Neural progenitor cell (in vitro differentiated cells): ENCODE data around the gene TNRC18. TPM values are rescaled to one million over a fixed set of nuclear protein-coding genes. Genes with fewer than 3 reads are reported as not detected.

Experiments
- DNase-seq: peaks from one replicate; pipeline ENCODE4 v3.0.0-alpha.2; 2016; ENCODE audit warnings: low spot score
- H2AFZ ChIP-seq: fragments of 200-600 bp; sonication (generic); replicated peaks from 2 replicates; pipeline ENCODE4 v1.6.1; 2016; ENCODE audit warnings: antibody characterized with exemption
- H3F3A ChIP-seq: fragments of 200-600 bp; sonication (generic); 2 replicates; pipeline ENCODE4 v1.6.1; 2016; ENCODE audit warnings: antibody characterized with exemption, low read depth
- H3K27ac ChIP-seq: fragments of 200-600 bp; sonication (generic); 2 replicates; pipeline ENCODE4 v1.5.1; 2016; ENCODE audit warnings: mild to moderate bottlenecking
- H3K27me3 ChIP-seq: fragments of 200-600 bp; sonication (generic); 2 replicates; pipeline ENCODE4 v1.6.1; 2016; ENCODE audit warnings: mild to moderate bottlenecking, moderate library complexity
- H3K36me3 ChIP-seq: fragments of 200-600 bp; sonication (generic); 2 replicates; pipeline ENCODE4 v1.5.1; 2016
- H3K4me1 ChIP-seq: fragments of 200-600 bp; sonication (generic); 2 replicates; pipeline ENCODE4 v1.6.1; 2016; ENCODE audit warnings: mixed run types
- H3K4me2 ChIP-seq: fragments of 200-600 bp; sonication (generic); 2 replicates; pipeline ENCODE4 v1.6.1; 2016
- H3K4me3 ChIP-seq: fragments of 200-600 bp; sonication (generic); 2 replicates; pipeline ENCODE4 v1.5.1; 2016
- H3K79me2 ChIP-seq: fragments of 200-600 bp; sonication (generic); 2 replicates; pipeline ENCODE4 v1.6.1; 2016; ENCODE audit warnings: low read depth
- H3K9ac ChIP-seq: fragments of 200-600 bp; sonication (generic); 2 replicates; pipeline ENCODE4 v1.6.1; 2016
- H3K9me3 ChIP-seq: fragments of 200-600 bp; sonication (generic); 2 replicates; pipeline ENCODE4 v1.5.1; 2016; ENCODE audit warnings: low read depth
- H4K20me1 ChIP-seq: fragments of 200-600 bp; sonication (generic); 2 replicates; pipeline ENCODE4 v1.6.1; 2016; ENCODE audit warnings: low read depth
- H3K27ac Mint-ChIP-seq: 3 replicates; pipeline ENCODE4 v1.8.0; 2021; ENCODE audit warnings: mixed read lengths
- H3K27me3 Mint-ChIP-seq: 2 replicates; pipeline ENCODE4 v1.8.0; 2022; ENCODE audit warnings: low read depth, mild to moderate bottlenecking, inconsistent platforms, moderate library complexity, mixed read lengths; ENCODE audit not compliant: insufficient read depth
- H3K36me3 Mint-ChIP-seq: 3 replicates; pipeline ENCODE4 v1.8.0; 2021; ENCODE audit warnings: mixed read lengths
- H3K4me1 Mint-ChIP-seq: 3 replicates; pipeline ENCODE4 v1.8.0; 2021; ENCODE audit warnings: mixed read lengths
- H3K4me3 Mint-ChIP-seq: 3 replicates; pipeline ENCODE4 v1.8.0; 2021; ENCODE audit warnings: mild to moderate bottlenecking, moderate library complexity, mixed read lengths
- H3K9me3 Mint-ChIP-seq: 3 replicates; pipeline ENCODE4 v1.8.0; 2020; ENCODE audit warnings: mixed read lengths
- EZH2 ChIP-seq: fragments of 200-600 bp; sonication (generic); IDR thresholded peaks from 2 replicates; pipeline ENCODE4 v1.6.1; 2017; ENCODE audit warnings: antibody characterized with exemption, mild to moderate bottlenecking, moderate library complexity
- EZH2phosphoT487 ChIP-seq: fragments of 200-600 bp; sonication (generic); IDR thresholded peaks from 2 replicates; pipeline ENCODE4 v1.6.1; 2017; ENCODE audit warnings: antibody characterized with exemption
- total RNA-seq: library from RNA; depleted of rRNA; stranded (reverse); fragments of >200 nt; gene quantifications from 2 replicates; pipeline ENCODE4 v1.2.3, GENCODE V29; 2015; ENCODE audit warnings: low replicate concordance
- TF ChIP-seq, protein P1 (sequence below): fragments of 200-600 bp; sonication (generic); IDR thresholded peaks from 2 replicates; pipeline ENCODE4 v1.5.1; 2017; ENCODE audit warnings: antibody characterized with exemption, mild to moderate bottlenecking

Gene TNRC18
- total RNA-seq, 1 donor from 2014 or later = 16.1 TPM

DNA sequence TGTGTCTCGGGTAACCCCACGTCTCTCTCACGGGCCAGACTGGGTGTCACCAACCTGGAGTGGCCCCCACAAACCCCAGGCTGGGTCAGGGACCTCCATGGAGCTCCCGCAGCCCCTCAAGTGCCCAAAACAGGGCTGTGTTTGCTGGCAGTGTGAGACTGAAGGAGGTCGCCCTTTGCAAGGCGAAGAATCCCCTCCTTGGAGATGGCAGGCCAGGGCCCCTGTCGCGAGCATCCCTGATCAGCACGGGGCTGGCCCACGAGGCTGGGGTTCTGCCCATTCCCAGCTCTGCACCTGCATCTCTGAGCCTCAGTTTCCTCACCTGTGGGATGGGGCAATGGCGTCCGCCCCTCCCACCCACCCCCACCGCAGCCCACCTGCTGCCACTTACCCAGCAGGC is 78.5 kb downstream of the TNRC18 start:
- H3K27ac Mint-ChIP-seq = no peak overlapping the region
- H3K4me1 Mint-ChIP-seq = peaks cover 7% of the 10 kb centered on the region
- peaks cover 15% of the 10 kb centered on the region for H3K27me3 ChIP-seq
- no peak overlapping the region for H3K4me2 ChIP-seq
- no peak overlapping the region for H3K4me3 ChIP-seq
- no peak overlapping the region for H2AFZ ChIP-seq
- peaks cover 49% of the 10 kb centered on the region for H3K36me3 Mint-ChIP-seq
- peaks cover 14% of the 10 kb centered on the region for H3K27me3 Mint-ChIP-seq
- peaks cover 31% of the 10 kb centered on the region for H3K9me3 Mint-ChIP-seq
- no peaks in the 10 kb centered on the region for H3K9me3 ChIP-seq
- no peak overlapping the region for H3K4me3 Mint-ChIP-seq
- TF ChIP-seq EZH2phosphoT487 (no peak), EZH2 (no peak)
- TF ChIP-seq, protein P1, sequence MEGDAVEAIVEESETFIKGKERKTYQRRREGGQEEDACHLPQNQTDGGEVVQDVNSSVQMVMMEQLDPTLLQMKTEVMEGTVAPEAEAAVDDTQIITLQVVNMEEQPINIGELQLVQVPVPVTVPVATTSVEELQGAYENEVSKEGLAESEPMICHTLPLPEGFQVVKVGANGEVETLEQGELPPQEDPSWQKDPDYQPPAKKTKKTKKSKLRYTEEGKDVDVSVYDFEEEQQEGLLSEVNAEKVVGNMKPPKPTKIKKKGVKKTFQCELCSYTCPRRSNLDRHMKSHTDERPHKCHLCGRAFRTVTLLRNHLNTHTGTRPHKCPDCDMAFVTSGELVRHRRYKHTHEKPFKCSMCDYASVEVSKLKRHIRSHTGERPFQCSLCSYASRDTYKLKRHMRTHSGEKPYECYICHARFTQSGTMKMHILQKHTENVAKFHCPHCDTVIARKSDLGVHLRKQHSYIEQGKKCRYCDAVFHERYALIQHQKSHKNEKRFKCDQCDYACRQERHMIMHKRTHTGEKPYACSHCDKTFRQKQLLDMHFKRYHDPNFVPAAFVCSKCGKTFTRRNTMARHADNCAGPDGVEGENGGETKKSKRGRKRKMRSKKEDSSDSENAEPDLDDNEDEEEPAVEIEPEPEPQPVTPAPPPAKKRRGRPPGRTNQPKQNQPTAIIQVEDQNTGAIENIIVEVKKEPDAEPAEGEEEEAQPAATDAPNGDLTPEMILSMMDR = no peak
- H3F3A ChIP-seq = no peaks in the 10 kb centered on the region
- peaks cover 6% of the 10 kb centered on the region for H3K36me3 ChIP-seq
- no peak for DNase-seq
- peaks cover 6% of the 10 kb centered on the region for H3K4me1 ChIP-seq
- H3K27ac ChIP-seq = no peak overlapping the region
- no peaks in the 10 kb centered on the region for H3K79me2 ChIP-seq
- no peak overlapping the region for H3K9ac ChIP-seq
- H4K20me1 ChIP-seq = peaks cover 15% of the 10 kb centered on the region

DNA sequence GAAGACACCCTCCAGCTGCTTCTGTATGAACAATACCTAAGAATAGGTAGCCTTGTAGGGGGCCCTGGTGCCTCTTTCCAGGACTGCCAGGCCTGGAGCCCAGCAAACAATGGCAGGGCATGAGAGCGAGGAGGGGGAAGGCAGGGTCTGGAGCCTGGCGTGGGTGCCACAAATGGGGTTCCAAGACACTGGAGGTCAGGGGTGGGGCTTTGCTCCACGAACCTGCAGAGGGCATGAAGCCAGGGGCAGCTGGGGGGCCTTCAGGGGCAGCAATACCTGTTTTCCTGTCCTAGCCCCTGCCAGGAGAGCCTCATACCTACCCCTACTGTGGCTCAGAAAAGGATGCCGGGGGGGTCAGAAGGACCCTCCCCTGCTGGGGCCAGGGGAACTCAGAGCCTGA is 79.3 kb downstream of the TNRC18 start:
- Mint-ChIP-seq H3K27me3 (peaks cover 14% of the 10 kb centered on the region), H3K36me3 (peaks cover 55% of the 10 kb centered on the region), H3K4me3 (no peak overlapping the region), H3K9me3 (peaks cover 33% of the 10 kb centered on the region), H3K27ac (no peak overlapping the region), H3K4me1 (peaks cover 4% of the 10 kb centered on the region)
- no peak overlapping the region for H3K4me2 ChIP-seq
- no peaks in the 10 kb centered on the region for H3F3A ChIP-seq
- no peak overlapping the region for H3K27ac ChIP-seq
- peaks cover 6% of the 10 kb centered on the region for H3K36me3 ChIP-seq
- H3K9me3 ChIP-seq = no peaks in the 10 kb centered on the region
- DNase-seq = no peak
- no peaks in the 10 kb centered on the region for H3K4me1 ChIP-seq
- peaks cover 7% of the 10 kb centered on the region for H3K27me3 ChIP-seq
- no peaks in the 10 kb centered on the region for H3K79me2 ChIP-seq
- H2AFZ ChIP-seq = no peak overlapping the region
- peaks cover 7% of the 10 kb centered on the region for H4K20me1 ChIP-seq
- TF ChIP-seq EZH2phosphoT487 (no peak), EZH2 (no peak)
- TF ChIP-seq, protein P1 = no peak
- H3K9ac ChIP-seq = no peak overlapping the region
- H3K4me3 ChIP-seq = no peak overlapping the region

DNA sequence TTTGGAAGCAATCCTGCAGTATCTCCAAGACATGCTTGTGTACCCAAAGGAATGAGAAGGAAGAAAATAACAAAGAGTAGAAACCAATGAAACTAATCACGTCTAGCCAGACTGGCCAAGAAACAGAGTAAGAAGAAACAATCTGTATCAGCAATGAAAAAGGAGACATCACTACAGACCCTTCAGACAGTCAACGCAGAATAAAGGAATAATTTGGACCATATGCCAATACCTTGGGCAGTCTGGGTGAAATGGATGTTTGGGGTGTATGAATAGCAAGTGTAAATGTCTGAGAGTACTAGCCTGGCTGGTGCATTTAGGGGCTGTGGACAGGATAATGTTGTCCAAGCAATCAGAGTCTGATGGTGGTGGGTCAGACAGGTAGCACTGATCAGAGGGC is 79.8 kb downstream of the TNRC18 start:
- Mint-ChIP-seq H3K4me1 (peaks cover 3% of the 10 kb centered on the region), H3K27me3 (peaks cover 14% of the 10 kb centered on the region), H3K27ac (no peak overlapping the region), H3K36me3 (peaks cover 56% of the 10 kb centered on the region), H3K4me3 (no peak overlapping the region), H3K9me3 (peaks cover 33% of the 10 kb centered on the region)
- no peaks in the 10 kb centered on the region for H3K79me2 ChIP-seq
- no peak overlapping the region for H3K4me2 ChIP-seq
- H3K9ac ChIP-seq = no peak overlapping the region
- no peak overlapping the region for H3K4me3 ChIP-seq
- no peaks in the 10 kb centered on the region for H3K4me1 ChIP-seq
- DNase-seq = no peak
- no peak overlapping the region for H3K27ac ChIP-seq
- H3K9me3 ChIP-seq = no peaks in the 10 kb centered on the region
- H3K36me3 ChIP-seq = peaks cover 6% of the 10 kb centered on the region
- TF ChIP-seq EZH2 = no peak
- TF ChIP-seq, protein P1 = no peak
- no peak for TF ChIP-seq EZH2phosphoT487
- H4K20me1 ChIP-seq = peaks cover 2% of the 10 kb centered on the region
- no peaks in the 10 kb centered on the region for H3F3A ChIP-seq
- peaks cover 2% of the 10 kb centered on the region for H3K27me3 ChIP-seq
- no peak overlapping the region for H2AFZ ChIP-seq
